HG03354 (cell line): ENCODE results near the gene KCNJ16.

Source experiments
- ATAC-seq: cut with Tn5 transposase; IDR thresholded peaks from one replicate; pipeline ENCODE4 v1.9.1; 2021; ENCODE audit warnings: mild to moderate bottlenecking; ENCODE audit not compliant: unreplicated experiment, poor library complexity, severe bottlenecking

KCNJ16 gene

DNA sequence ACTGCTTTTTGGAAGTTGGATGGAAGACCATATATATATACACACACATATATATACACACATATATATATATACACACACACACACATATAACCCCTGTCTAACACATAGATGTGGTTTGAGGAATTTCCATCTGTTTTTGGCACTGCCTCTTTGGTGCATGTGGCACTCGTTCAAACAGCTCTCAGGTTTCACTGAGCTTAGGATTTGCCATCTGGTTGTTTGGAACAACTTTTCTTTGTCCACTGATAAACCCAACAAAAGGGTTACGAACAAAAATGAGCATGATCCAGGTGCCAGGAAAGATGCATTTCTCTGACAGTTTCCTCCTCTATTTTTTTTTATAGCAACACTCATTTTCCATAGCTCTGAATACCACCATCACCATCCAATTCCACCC, 14.6 kb upstream of the KCNJ16 start:
- ATAC-seq, result no peak

DNA sequence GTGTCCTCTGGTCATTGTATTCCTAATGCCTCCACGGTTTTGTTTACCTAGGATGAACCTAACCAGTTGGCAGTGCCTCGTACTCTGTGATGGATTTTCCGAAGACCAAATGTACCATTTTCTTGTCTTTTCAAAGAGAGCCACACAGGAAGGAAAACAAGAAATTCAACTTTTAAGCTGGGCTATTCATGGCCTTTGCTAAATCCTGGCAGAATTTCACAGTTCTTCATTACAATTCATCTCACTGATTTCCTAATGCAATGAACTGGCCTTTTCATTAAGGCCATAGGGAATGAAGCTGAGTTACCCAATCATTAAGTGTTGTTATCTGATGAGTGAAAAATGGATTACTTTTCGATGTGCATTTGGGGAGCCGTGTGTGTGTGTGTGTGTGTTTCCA, 7.9 kb upstream of the KCNJ16 start:
- no peak for ATAC-seq

DNA sequence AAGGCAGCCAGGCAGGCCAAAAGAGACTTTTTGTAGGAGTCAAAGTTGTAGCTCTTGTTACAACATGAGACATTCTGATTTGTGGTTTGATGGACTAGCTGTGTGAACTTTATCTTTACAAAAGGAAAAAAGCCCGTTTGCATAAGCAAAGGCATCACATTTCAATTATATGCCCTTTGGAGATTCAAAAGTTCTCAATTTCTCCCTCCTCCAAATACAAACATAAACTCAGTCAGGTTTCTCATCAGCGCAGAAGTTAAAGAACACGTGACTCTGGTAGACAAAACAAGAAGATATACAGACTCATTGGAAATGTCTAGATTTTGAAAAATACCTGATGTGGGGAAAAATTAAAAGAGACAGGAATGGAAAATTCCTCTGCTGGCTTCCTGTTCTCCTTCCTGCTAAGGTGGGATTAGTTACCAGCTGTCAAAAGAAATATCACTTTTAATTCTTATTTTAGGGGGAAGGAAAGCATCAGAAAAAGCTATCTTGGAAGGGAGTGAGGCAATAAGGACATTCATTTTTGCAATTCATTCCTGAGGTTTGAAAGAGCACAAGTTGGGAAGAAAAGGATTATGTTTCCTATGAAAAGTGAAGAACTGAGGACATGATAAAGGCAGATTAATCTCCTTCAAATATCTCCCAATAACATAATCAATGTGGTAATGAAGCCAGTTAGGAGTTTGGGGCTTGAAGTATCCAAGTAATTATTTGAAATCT, 4.6 kb upstream of the KCNJ16 start:
- ATAC-seq, result no peak

DNA sequence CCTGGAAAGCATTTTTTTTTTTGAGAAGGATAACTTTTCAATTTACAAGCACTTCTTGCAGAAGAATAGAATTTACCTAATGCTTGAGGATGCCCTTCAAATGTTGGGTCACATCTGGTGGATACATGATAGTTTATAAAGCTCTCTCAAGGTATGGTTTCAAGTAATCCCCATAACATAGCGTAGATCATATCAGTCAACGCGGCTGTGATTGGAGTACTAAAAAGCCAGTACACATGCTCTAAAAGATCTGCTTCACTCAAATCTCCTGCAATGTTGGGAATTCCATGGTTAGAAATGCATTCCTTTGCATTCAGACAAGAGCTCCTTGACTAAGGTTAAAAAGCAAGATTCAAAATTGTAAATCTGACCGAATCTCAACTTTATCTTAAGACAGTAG, 3.9 kb upstream of the KCNJ16 start:
- ATAC-seq, result no peak

DNA sequence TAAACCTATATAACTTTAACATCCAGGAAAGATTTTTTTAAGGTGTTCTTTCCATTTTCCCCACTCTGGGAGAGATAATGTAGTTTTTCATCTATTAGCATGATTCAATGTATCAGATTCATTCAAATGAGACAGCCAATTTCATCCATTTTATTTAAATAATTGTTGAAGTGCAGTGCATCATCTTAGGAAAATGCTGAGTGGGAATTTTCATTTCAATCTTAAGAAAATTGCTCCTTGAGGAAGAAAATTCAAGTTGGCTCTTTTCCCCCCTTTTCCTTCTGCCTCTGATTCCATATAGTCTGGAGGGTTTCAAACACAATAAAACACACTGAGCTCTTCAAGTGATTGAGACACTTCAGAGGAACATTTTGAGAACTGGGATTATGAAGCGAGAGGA, 3.4 kb upstream of the KCNJ16 start:
- no peak for ATAC-seq

DNA sequence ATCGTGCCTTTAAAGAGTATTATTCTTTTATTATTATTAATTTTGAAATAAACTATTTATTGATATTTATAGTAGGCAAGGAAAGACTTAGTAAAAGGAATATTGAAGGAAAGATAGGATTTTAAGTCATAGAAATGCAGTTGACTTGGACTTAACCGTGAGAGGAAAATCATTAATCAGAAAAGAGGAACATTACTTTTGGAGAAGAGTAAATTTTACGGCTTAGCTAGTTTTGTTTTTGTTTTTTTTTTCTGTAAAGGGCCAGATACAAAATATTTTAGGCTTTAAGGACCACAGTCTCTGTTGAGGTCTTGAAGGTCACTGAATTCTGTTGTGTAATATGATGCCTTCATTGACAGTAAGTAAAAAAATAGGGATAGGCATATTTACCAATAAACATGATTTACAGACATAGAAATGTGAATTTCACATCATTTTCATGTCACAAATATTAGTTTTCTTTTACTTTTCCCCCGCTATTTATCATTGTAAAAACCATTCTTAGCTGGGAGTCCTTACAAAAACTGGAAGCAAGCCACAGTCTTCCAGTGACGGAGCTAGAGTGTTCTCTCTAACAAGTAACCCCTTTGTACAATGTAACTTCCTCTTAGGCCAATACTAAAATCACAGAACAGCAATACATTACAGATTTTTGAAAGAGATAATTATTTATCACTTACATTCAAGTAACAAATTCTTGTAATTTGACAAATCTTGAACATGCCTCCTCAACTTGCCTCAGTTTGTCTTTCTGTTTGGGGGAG, 2.3 kb upstream of the KCNJ16 start:
- ATAC-seq, result no peak

DNA sequence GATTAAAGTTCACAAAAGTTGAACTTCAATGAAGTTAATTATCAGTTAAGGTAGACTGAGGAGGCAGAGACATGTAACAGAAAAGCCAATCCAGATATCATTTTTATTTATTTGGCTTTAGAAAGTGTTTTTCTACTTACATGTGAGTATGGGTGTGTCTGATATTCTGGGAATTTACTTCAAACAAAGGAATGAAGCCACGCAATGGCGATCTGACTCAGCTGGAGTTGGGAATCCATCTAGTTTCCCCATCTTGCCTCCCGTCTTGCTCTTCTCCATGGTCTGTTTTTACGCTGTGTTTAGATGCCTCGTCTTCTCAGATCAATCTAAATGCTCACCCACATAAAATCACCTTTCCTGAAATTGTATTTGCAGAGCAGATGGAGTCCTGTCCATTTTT, 1.7 kb upstream of the KCNJ16 start:
- ATAC-seq, result no peak

DNA sequence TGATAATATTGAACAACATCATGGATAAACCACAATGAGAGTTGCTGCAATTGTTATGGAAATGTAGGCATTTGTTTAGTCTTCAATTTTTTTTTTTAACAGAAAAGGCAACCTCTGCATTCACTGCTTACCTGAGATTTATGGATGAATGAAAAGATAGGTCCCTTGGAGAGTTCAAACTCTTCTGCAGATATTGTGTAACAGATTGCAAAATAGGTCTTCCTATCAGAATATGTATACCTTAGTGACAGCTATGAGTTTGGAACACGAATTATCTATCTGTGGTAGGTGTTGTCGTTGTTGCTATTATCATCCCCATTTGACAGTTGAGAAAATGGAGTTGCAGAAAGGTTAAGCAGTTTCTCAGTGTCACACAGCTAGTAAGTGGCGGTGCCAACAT, 1.2 kb upstream of the KCNJ16 start:
- no peak for ATAC-seq

DNA sequence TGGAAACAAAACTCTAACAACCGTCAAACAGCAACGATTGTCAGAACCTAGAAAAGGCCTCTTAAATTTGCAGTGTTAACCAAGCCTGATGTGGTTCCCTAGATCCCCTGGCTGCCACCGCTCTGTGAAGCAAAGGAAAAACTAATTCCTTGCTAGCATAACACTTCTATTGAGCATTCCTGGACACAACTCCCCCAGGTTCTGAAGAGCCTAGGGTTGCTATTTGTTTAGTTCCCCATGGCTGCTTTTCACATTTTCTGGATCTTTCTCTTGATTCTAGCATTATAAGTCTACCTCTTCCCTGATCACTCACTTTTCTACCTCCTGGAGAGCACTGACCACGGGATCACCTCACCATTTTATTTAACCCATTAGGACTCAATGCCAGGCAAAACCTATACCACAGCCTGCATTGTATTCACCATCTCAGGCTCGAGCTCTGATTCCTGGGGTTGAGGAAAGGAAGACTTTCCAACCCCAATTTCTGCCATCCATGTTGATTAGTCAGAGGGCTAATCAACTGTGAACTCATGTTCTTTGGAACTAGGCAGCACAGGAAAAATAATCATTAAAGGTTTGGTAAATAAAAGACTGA, 692 bp upstream of the KCNJ16 start:
- ATAC-seq, result no peak

DNA sequence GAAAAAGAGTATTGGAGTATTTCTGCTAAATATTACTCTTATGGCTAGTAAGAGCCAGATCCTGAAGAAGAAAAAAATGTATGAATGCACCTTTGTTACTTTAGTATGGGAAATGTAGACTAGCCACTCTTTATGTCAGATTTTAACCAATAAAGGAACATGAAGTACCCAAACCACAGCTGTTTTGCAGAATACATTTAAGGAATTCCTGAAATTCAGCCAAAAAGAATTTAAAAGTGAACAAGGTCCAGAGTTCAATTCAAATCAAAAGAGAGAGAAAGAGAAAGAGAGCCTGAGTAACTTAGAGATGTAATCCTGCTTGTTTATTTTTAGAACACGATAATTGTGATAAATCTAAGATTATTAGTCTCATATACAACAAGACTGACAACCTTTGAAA, 1.2 kb downstream of the KCNJ16 start:
- no peak for ATAC-seq

DNA sequence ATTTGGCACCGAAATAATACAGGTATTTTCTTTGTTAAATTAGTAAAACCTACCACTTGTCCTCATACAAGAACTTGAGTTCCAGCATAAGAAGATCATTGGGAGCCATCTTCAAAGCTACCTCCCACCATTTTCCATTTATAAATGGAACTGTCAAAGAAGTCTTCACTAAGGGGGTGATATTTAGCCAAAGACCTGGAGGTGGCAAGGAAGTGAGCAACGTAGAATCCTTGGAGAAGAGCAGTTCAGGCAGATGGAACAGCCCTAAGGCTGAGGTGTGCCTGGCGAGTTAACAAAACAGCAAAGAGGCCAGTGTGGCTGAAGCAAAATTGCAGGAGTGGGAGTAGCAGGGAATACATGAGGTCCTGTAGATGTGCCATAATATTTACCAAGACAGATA, 1.8 kb downstream of the KCNJ16 start:
- no peak for ATAC-seq

DNA sequence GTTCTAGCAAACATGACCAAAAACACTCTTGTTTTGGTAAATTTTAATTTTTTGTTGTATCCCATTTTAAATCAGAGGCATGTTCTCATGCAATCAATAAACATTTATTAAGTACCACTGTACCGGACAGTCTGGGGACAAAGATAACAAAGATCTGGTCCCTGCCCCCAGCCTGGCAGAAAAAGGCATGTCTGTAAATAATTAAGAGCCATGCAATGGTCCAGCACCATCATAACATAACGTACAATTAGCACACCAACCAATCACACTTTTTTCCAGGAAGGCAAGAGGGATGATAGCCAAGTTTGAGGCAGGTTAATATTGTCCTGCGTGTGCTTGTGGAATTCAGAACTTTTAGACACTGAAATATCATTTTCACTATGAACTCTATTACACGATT, 3.5 kb downstream of the KCNJ16 start:
- ATAC-seq, result no peak

DNA sequence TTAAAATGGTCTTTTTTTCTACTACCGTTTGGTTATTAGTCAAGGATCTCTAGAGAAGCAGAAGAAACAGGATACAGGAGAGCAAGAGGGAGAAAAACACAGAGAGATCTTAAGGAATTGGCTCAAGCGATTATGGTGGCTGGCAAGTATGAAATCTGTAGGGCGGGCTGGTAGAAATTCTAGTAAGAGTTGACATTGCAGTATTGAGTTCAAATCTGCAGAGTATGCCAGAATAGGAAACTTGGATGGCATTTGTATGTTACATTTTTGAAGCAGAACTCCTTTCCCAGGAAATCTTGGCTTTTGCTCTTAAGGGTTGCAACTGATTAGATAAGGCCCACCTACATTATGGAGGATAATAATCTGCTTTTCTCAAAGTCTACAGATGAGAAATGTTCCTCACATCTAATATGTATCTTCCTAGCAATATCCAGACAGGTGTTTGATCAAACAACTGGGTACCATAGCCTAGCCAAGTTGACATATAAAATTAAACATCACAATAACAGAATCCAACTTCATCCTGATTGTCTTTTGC, 4.0 kb downstream of the KCNJ16 start:
- no peak for ATAC-seq

DNA sequence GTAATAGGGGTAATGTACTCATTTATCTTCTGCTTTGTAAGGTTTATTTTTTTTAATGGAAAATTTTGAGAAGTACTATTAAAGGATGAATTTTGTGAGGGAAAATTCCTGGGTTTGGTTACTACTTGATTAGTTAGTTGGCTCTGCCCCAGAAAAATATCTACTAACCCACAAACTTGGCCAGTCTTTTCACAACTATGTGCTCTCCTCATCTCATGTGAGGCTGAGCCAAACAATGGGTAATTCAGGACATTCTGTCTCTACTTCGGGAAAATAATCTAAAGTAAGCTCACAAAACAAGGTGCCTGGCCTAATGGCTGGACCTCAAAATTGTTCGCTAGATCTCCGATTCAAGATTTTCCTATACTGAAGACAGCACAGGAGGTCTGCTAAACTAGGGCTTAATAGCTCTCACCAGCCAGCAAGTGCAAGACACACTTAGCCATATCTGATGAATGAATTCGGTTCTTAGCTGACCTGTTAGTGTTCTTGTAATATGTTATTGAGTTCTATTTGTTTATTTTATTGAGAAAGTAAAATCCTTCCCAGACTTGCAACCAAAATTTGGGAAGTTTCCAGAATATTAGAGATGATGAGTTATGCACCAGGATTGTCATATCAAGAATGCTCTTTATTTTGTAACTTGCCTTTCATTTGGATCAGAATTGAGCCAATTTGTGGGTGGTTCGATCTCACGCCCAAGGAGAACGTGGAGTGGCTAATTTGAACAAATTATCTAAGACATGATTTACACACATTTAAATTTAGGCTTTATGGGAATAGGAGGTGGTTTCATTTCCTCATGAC, 5.7 kb downstream of the KCNJ16 start:
- ATAC-seq, result no peak

DNA sequence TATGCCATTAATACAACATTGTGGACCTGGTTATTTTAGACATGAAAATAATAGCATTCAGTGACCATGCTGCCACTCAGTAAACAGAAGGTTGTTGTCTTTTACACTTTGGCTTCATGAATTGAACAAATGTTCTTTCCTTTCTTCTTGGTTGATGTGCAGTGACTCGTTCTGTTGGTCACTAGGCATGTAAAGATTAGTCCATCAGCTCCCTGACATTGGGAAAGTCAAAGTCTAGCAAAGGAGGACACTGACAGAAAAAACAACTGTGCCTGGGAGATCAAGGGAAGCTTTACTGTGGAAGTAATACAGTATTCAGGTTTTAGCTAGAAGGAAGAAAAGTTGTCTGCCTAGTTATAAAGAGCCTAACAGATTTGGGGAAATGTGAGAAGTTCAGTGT, 6.9 kb downstream of the KCNJ16 start:
- ATAC-seq, result no peak

DNA sequence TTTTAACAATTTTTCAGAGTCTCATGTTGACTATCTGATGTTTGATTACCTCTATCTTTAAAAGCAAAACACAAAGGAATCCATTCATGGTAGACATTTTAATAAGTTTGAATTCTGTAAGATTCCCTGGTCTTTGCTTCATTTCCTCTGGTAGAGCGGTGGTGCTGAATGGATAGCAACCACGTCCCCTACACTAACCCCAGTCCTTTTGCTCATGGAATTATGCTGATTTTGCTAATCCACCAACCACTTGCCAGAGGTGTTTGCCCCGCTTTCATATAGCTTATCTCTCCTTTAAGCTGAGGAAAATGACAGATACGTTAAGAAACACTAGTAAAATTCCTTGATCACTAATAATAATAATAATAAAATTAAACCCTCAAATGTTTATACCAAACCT, 9.5 kb downstream of the KCNJ16 start:
- ATAC-seq, result no peak

DNA sequence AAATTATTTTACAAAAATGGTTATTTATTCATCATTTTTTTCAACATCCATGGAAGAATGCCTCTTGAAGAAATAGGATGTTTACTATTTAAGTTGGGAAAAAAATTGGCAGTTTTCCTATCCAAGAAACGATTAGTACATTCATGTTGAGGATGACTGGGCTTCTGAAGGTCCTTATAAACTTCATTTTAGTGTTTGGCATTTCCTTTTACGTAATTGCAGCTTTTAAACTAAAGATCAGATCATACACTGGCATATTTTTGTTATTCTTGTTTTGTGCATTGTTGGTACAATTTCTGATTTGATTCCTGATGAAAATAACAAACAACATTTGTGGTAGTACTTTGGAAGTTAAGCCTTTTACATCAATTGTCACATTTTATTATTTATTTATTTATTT, 11.5 kb downstream of the KCNJ16 start:
- ATAC-seq, result no peak

DNA sequence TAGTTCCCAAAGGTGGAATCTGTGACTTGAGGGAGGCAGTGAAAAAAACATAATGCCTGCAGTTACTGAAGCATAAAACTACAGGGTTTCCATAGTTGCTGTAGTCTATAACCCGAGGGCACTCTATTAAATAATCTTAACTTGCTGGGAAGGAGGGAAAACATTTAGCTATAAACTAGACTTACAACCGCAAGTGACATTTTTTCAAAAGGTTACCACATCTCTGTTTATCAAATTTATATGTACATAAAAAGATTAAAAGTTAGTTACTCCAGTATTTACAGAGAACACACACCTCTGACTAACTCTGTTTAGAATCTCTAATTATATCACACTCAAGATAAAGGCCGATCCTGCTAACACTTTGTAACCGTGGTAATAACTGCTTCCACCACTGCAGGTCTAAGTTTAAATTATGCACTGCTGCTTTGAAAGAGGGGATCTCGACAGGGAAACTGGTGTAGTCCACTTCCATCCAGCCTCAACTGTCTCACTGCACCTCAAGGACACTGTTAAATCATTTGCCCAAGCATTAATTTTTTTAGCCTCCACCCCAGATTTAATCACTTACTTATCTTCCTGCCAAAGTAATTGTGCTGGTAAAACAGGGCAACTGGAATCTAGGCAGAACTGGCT, 14.6 kb downstream of the KCNJ16 start:
- ATAC-seq, result no peak

DNA sequence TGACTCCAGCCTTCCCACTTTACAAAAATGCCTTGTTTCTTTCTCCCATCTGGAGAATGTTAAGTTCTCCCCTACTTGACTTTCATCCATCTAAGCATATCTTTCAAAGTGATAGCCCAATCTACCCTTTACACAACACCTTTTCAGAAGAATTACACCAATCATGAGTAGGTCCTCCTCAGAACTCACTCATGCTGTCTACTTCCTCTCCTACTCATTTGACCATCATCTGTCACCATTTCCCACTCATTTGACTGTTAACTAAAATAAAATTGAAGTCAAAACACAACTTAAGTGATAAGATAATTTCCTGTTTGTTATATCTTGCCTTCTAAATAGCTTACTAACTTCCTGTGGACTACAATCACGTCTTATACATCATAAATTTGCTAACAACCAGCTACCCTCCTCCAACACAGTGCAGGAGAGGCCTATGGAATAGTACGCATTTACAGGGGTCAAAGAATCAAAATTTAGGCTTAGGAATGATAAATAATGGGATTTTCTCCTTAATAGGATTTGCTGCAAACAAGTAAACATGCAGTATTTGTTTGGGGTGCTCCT, 16.1 kb downstream of the KCNJ16 start:
- no peak for ATAC-seq
